Endothelial cell of umbilical vein (primary cell): Measurements from ENCODE around the gene CEP63.

Source experiments
- EZH2 ChIP-seq: IDR thresholded peaks from 2 replicates; pipeline ENCODE4 v1.6.1; 2012; ENCODE audit warnings: borderline replicate concordance, low read depth, mild to moderate bottlenecking, moderate library complexity, low read length, inconsistent platforms; ENCODE audit not compliant: severe bottlenecking
- FOS ChIP-seq: IDR thresholded peaks from 2 replicates; pipeline ENCODE4 v1.6.1; 2011; ENCODE audit warnings: mild to moderate bottlenecking, low read length, moderate library complexity, borderline replicate concordance; ENCODE audit not compliant: insufficient read depth
- GATA2 ChIP-seq: IDR thresholded peaks from 2 replicates; pipeline ENCODE4 v1.7.0; 2011; ENCODE audit warnings: low read depth, mild to moderate bottlenecking, moderate library complexity, mixed read lengths, low read length; ENCODE audit not compliant: insufficient read length, insufficient read depth
- POLR2A ChIP-seq: IDR thresholded peaks from 2 replicates; pipeline ENCODE4 v1.6.1; 2012; ENCODE audit warnings: low read depth, mild to moderate bottlenecking, control low read depth, low read length
- POLR2AphosphoS5 ChIP-seq: IDR thresholded peaks from 2 replicates; pipeline ENCODE4 v1.6.1; 2012; ENCODE audit warnings: low read depth, mild to moderate bottlenecking, control low read depth, low read length, moderate library complexity; ENCODE audit not compliant: insufficient read depth
- TF ChIP-seq, protein P1 (sequence below), 2 donors: IDR thresholded peaks; 1 replicate in 1 of 2; 2 replicates in 1 of 2; pipeline ENCODE4 v1.5.1; 2011; ENCODE audit warnings: low read length in 2 of 2, mild to moderate bottlenecking in 2 of 2, moderate library complexity in 2 of 2, control low read depth in 1 of 2, inconsistent platforms in 1 of 2, low read depth in 1 of 2; ENCODE audit not compliant: insufficient read depth in 1 of 2; ENCODE audit errors: extremely low read depth in 1 of 2
- TF ChIP-seq, protein P2 (sequence below): IDR thresholded peaks from 2 replicates; pipeline ENCODE4 v1.6.1; 2011; ENCODE audit not compliant: insufficient read depth, insufficient read length

DNA sequence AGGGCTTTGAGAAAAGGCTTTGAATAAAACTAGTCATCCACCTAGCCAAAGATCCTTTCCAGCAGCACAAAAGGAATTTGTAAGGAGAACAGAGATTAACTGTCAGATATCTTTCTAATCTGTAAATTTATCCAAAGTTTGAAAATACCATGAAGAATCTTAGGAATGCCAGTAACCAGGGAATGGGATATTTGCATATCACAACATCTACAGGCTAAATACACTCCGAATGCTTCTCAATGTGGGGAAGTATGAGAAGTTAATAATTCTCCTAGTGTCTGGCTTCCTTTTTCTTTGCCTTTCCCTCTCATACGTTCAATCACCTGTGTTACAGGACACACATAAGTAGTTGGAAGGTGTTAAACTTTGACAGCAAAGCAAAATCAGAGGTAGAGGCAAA is 7.9 kb upstream of the CEP63 start:
- TF ChIP-seq EZH2, result no peak
- TF ChIP-seq, protein P1, sequence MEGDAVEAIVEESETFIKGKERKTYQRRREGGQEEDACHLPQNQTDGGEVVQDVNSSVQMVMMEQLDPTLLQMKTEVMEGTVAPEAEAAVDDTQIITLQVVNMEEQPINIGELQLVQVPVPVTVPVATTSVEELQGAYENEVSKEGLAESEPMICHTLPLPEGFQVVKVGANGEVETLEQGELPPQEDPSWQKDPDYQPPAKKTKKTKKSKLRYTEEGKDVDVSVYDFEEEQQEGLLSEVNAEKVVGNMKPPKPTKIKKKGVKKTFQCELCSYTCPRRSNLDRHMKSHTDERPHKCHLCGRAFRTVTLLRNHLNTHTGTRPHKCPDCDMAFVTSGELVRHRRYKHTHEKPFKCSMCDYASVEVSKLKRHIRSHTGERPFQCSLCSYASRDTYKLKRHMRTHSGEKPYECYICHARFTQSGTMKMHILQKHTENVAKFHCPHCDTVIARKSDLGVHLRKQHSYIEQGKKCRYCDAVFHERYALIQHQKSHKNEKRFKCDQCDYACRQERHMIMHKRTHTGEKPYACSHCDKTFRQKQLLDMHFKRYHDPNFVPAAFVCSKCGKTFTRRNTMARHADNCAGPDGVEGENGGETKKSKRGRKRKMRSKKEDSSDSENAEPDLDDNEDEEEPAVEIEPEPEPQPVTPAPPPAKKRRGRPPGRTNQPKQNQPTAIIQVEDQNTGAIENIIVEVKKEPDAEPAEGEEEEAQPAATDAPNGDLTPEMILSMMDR (IDR thresholded peaks at IDR 0.05; ENCODE audit: extremely low read depth in 1 of 2, insufficient read depth in 1 of 2, low read depth in 1 of 2, low read length in 2 of 2), result no peak
- TF ChIP-seq POLR2AphosphoS5, result no peak
- no peak for TF ChIP-seq POLR2A
- TF ChIP-seq, protein P2, sequence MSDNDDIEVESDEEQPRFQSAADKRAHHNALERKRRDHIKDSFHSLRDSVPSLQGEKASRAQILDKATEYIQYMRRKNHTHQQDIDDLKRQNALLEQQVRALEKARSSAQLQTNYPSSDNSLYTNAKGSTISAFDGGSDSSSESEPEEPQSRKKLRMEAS, result no peak
- TF ChIP-seq FOS, result no peak
- TF ChIP-seq GATA2, result no peak
